Right ventricle myocardium inferior (tissue), 1 donor: ENCODE results near the gene VEPH1. TPM values are rescaled to one million over a fixed set of nuclear protein-coding genes. Genes with fewer than 3 reads are reported as not detected.
"Not testable (repeated sequence)": the region's sequence is repeated elsewhere in the genome, so short reads cannot be mapped to it uniquely, and the experiment has no call there.

ENCODE experiments used
- ATAC-seq: fragments of 200-7000 bp; cut with Tn5 transposase; one replicate; pipeline ENCODE4 v1.9.1; 2020; ENCODE audit warnings: mild to moderate bottlenecking, moderate library complexity
- DNase-seq: peaks from one replicate; pipeline ENCODE4 v3.0.0; 2021; ENCODE audit errors: missing footprints
- intact Hi-C: fragments of 100-400 bp; cut with DNase I; formaldehyde crosslinking; loops from one replicate; pipeline ENCODE4 v1.11.0; 2022
- total RNA-seq: library from RNA; stranded (reverse); fragmentation: NEBNext Ultra II Directional; extraction: Animal tissue kit (Norgen Biotek cat#: 25700); gene quantifications from one replicate; pipeline ENCODE4 v1.2.1, GENCODE V29; 2021
- donor health status: DM: no; HTN: yes; CAD: no; lungs with severe emphysema.

Gene VEPH1
- total RNA-seq, 1 donor from 2014 or later = 0.41 TPM

DNA sequence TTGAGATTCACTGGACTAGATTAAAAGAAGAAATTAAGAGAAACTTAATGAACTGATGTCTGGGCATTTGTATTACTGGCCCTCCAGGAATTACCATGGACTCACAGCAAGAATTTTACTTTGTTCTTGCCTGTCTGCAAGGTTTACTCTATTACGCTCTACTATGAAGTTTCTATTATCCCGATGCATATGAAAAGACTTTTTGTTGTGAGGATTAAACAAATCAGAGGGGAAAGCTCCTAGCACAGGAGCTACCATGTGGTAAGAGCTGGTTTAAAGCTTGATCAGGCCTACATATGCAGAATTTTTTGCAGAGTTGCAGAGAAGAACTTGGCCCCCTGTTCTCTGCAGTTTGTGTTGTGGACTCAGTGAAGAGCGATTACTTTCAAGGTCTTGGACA is 128.3 kb downstream of the VEPH1 start:
- ATAC-seq (no peak), DNase-seq (no peak)
- intact Hi-C loops = no loop called here

DNA sequence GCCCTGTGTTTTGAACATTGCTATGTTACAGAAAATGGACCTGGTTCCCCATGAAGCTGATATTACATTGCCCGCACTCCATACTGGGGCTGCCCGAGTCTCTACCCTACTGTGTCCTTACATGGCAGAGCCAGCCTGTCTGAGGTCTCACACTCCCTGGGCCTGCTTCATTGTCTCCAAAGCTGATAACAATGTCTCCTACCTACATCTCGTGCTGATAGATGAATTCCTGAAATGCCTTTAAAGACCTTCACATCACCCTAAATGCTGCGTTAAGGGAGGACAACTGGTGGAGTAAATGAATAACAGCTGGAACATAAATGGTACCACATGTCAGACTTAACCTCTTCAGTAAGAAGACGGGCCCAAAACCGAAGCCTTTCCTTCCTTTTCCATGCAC is 129.4 kb downstream of the VEPH1 start:
- ATAC-seq (no peak), DNase-seq (no peak)
- intact Hi-C loops = no loop called here

DNA sequence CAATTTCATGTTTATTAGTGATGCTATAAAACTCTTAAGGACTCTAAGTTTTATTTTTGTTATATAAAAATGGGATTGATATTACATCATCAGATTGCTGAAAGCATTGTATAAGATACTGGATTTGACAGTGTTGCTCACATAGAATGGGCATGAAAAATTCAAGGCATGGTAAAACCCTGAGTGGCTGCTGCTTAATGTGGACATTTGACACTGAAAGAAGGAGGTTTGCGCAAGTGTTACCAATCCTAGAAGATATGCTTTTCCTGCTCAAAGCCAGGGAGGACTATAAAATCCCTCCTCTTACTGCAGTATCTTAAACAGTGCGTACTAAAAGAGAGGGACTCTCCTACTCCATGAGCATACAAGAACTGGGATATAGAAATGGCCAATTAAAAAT is 132.3 kb downstream of the VEPH1 start:
- ATAC-seq (no peak), DNase-seq (no peak)
- intact Hi-C loops = no loop called here

DNA sequence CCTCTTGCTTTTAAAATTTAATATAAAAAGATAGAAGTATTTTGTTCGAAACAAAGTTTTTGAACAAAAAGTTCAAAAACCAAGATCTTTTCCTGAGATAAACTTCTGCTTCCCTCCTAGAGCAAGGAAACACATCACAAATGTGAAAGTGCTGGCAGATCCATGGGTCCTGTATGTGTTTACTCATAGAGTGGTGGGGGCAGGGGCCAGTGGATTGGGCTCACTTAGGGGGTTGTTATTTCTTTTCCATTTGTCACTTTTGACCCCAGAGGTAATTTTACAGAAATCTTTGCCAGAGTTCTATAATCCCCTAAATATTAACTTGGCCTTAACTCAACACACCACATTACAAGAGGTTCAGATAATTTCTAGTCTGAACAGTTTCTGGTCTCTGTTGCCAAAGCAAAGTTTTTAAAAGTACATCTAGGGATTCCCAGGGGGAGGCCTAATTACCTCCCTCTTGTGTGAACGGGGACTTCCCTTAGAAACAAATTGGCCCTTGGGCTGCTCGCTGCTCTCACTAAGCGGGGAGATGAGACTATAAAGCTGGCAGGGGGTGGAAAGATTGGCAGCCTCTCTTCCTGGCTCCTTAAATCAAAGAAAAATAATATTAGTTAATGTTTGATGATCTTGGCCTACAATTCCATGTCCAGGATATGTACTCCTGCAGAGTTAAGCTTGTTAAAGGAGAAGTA is 133.3 kb downstream of the VEPH1 start:
- intact Hi-C loops = no loop called here
- DNase-seq (no peak), ATAC-seq (peak; percentile 60)

DNA sequence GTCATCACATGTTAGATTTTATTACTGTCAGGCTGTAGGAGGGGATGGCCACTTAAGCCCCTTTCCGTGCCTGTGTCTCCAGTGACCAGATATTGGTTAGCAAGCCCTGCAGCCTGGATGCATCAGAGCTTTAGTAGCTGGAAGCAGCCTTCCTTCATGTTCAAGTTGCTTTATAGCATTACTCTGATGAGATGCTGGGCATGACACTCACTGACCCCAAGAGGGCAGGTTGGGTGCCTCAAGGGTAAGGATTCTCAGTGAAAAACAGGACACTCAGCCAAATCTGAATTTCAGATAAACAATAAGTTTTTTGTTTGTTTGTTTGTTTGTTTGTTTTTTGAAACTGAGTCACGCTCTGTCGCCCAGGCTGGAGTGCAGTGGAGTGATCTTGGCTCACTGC is 135.0 kb downstream of the VEPH1 start:
- DNase-seq = no peak
- no peak for ATAC-seq
- intact Hi-C loops = no loop called here

DNA sequence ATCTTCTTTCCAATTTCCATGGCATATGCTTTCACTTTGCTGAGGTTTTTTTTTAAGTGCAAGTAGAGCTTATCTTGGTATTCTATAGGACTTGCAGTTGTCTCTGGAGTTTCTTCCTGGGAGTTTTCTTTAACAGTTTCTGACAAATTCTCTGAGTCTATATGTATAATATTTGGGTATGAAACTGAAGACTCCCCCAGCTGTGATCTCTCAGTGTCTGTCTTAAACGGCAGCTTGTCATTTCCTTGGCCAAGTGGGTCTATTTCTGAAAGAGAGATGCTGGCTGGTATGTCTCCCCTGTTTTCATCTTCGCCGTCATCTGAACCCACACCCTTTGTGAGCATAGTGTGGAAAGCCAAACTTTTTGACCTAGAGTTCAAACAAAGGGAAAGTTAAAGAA is 139.8 kb downstream of the VEPH1 start:
- intact Hi-C loops = no loop called here
- ATAC-seq (no peak), DNase-seq (no peak)

DNA sequence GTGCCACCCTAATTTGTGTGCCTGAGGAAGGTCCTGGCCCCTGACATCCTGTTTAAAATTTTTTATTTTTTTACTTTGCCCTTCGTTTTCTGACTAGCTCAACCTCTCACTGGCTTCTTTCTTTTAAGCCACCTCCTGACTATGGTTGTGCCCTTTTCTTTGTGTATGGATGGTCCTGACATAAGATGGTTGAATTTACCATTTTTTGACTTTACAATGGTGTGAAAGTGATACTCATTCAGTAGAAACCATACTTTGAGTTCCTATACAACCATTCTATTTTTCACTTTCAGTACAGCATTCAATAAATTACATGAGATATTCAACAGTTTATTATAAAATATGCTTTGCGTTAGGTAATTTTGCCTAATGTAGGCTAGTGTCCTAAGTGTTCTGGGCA is 140.9 kb downstream of the VEPH1 start:
- ATAC-seq (no peak), DNase-seq (no peak)
- intact Hi-C loops = no loop called here

DNA sequence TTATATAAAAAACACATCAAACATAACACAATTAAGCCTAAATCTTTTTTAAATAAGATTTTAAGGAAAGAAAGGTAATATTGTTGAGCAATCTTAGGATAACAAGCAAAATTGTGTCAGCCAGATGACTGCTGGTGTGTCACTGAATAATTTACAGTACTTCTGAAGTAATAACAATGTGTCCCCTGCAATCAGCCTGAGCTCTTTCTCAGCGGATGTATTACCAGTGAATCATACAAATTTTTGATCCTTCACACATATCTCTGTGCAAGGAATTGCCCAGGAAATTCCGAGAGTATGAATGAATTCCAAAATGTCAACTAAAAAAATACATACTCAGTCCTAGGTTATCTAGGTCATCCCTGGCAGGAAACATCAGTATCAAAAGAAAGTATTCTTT is 143.2 kb downstream of the VEPH1 start:
- DNase-seq (no peak), ATAC-seq (no peak)
- intact Hi-C loops = no loop called here

DNA sequence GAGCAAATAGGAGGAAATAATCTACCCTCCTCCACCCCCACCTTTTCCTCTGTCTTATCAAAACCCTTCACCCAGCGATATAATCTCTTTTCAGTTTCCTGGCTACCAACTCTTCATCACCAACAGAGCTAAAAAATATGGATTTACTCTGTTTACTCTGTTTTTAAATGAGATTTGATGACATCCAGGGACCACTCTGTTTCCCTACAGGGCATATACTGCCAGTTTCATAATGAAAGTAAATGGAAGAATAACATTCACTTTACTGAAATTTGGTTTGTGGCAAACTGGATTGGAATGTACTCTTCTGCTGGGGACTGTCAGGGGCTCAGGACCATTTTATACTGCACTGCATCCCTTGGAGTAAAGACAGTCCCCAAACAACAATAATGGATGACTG is 146.7 kb downstream of the VEPH1 start:
- ATAC-seq = no peak
- intact Hi-C loops = no loop called here
- no peak for DNase-seq

DNA sequence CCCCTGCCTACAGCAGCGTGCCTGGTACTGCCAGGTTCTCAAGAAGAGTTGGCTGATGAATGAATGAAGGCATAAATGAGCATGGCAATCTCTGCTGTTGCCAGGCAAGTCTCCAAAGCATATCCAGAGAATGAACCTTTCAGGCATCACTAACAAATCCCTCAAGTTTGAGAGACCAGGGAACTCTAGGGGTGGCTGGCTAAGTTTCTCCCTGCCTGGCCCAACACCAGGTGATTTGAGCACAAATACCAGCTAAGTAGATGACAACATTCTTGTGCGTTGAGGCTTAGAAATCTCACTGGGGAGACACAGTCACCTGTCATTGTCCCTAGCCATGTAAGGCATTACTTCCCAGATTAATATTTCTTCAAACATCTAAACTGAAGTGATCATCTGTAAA is 147.9 kb downstream of the VEPH1 start:
- DNase-seq (no peak), ATAC-seq (no peak)
- intact Hi-C loops = no loop called here

DNA sequence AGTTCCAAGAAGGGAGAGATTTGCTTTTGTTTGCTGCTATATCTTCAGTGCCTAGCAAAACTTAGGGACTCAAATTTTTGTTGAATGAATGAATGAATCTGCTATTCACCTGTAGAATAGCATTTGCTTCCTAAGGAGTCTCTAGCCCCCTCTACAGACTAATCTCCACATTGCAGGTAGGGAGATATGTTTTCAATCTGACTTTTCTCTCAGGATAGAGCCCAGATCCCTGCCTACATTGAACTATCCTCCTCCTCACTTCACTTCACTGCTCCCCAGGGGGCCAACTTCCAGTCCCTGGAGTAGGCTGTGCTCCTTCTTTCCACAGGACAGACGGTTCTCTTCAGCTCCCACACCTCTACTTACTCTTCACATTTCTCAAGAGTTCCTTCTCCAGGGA is 148.5 kb downstream of the VEPH1 start:
- intact Hi-C loops = no loop called here
- DNase-seq = no peak
- no peak for ATAC-seq

DNA sequence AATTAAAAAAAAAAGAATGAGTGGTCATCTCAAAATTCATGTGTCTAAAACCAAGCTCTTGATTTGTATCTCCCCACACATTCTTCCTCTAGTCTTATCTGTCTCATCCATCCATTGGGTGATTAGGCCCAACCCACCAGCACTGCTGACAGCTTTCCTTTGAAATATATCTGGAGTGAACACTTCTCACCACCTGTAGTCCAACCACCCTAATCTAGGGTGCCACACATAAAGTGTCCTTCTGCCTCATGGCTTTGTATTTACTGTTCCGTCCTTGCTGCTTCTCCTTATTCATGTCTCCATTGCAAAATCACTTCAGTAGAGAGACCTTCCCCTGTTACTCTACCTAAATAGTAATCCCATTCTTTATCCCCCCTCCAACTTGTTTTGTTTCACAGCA is 149.0 kb downstream of the VEPH1 start:
- ATAC-seq (no peak), DNase-seq (no peak)
- intact Hi-C loops = no loop called here

DNA sequence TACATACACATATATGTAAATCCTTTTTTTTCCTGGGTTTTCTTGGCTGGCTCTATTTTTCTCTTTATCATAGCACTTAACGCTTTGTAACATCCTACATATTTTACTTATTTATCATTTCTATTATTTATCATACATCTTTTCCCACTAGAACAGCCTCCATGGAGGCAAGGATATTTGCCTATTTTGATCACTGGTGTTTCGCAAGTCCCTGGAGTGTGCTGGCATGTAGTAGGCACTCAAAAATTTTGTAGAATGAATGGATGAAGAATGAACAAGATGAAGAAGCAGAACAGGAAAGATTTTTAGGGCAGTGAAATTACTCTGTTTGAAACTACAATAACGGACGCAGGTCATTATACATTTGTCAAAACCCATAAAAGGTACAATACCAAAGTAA is 149.6 kb downstream of the VEPH1 start:
- DNase-seq (no peak), ATAC-seq (no peak)
- intact Hi-C loops = no loop called here

DNA sequence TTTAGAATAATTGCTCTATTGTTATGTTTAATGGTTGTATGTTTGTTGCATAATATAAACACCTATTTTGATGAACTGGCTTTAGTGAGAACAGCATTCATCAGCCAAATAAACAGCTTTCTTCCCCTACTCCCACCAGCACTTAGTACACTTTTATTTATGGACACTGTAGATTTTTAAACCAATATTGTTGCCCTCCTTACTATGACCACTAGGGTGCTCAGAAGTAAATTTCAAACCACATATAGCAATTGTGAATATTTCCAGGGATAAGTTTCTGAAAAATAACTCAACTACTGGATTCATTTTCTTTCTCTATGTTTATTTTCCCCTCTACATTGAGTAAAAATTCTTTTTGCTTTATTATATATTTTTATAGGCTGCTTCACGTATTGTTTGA is 151.2 kb downstream of the VEPH1 start:
- ATAC-seq (no peak), DNase-seq (no peak)
- intact Hi-C loops = no loop called here

DNA sequence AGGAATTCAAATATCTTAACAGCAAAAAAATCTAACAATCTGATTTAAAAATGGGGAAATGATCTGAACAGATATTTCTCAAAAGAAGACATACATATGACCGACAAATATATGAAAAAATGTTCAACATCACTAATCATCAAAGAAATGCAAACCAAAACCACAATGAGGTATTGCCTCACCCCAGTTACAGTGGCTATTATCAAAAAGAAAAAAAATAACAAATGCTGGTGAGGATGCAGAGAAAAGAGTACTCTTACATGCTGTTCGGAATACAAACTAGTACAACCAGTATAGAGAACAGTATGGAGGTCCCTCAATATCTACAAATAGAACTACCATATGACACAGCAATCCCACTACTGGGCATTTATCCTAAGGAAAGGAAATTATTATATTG is 152.6 kb downstream of the VEPH1 start:
- ATAC-seq, DNase-seq, intact Hi-C loops: not testable (repeated sequence)

DNA sequence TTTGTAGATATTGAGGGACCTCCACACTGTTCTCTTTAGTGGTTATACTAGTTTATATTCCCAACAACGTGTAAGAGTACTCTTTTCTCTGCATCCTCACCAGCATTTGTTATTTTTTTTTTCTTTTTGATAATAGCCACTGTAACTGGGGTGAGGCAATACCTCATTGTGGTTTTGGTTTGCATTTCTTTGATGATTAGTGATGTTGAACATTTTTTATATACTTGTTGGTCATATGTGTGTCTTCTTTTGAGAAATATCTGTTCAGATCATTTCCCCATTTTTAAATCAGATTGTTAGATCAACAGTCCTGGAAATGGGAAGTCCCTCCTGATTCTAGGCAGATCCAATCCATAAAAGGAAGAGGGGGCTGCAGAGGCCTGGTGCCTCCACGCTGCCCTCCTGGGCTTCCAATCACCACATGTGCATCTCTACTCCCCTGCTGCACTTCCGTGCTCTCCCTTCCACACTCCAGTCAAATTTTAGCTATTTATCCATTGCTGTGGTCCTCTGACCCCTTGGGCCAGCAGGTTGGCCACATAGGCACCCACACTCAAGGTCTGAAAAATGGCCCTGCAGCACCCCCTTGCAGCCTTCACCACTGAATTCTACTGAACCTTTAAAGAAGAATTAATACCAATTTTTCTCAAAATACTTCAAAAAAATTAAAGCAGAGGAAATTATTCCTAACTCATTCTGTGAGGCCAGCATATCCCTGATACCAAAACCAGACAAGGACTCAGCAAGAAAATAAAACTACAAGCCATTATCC is 154.7 kb downstream of the VEPH1 start:
- DNase-seq, ATAC-seq, intact Hi-C loops: not testable (repeated sequence)

DNA sequence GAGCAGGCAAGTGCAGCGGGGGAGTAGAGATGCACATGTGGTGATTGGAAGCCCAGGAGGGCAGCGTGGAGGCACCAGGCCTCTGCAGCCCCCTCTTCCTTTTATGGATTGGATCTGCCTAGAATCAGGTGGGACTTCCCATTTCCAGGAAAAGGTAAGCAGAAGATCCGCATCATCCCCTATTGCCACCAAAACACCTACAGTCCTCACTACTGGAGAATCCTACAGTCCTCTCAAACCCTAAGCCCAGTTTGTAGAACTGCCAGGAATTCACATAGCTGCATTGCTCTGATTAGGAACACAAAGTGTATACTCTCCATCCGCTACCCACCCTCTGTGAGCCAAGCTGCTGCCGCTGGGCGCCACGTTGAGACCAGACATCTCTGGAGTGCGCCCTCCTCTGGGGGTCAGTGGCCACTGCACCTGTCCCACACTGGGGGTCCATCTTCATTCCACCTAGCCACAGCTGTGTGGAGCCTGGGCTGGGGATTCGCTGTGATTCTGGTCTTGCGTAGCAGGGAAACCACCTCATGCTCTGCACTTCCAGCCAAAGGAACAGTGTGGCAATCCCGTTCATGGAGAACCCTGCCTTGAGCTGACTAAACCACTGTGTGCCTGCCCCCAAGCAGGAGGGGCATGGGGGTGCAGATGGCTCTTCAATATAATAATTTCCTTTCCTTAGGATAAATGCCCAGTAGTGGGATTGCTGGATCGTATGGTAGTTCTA is 155.5 kb downstream of the VEPH1 start:
- DNase-seq (no peak), ATAC-seq (no peak)
- intact Hi-C loops = no loop called here

DNA sequence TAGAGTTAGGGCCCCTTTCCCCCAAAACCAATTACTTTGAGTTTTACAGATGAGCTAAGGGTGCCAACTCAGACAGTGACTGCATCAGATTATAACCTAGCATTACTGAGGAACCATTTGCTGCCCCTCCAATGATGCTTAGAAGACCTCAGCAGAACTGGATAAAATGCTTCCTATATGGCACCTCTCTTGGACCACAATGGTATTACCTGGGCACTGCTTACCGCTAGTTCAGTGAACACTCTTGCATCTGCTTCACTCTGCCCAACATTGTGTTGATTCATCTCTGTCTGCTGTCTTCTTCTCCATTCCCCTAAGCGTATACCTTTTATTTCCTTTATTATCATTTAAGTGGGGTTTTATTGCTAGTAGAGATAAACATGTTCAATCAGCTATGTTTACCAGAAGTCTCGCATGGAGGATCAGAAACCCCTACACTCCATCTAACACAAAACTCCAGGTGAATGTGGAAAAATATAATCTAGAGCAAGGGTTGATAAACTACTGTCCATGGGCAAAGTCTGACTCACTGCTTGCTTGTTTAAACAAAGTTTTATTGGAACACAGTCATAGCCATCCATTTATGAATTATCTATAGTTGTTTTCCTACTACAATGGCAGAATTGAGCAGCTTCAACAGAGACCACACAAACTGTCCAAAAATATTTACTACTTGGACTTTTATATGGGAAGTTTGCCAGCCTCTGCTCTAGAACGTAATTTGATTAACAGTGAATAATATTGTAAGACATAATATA is 166.8 kb downstream of the VEPH1 start:
- intact Hi-C loops = no loop called here
- no peak for ATAC-seq

More for the DNA sequence above, 166.8 kb downstream of the VEPH1 start:
- DNase-seq = no peak
